Activated CD4-positive, CD25-positive, alpha-beta regulatory T cell treated with anti-CD3 and anti-CD28 coated beads, Interleukin-2, amount 50 U/mL, for 72 hours (primary cell): ENCODE data around the gene ENG.
"Not testable (repeated sequence)": the region's sequence is repeated elsewhere in the genome, so short reads cannot be mapped to it uniquely, and the experiment has no call there.

Experiments used
- DNase-seq: peaks from one replicate; pipeline ENCODE4 v3.0.0; 2021

The ENG gene

DNA sequence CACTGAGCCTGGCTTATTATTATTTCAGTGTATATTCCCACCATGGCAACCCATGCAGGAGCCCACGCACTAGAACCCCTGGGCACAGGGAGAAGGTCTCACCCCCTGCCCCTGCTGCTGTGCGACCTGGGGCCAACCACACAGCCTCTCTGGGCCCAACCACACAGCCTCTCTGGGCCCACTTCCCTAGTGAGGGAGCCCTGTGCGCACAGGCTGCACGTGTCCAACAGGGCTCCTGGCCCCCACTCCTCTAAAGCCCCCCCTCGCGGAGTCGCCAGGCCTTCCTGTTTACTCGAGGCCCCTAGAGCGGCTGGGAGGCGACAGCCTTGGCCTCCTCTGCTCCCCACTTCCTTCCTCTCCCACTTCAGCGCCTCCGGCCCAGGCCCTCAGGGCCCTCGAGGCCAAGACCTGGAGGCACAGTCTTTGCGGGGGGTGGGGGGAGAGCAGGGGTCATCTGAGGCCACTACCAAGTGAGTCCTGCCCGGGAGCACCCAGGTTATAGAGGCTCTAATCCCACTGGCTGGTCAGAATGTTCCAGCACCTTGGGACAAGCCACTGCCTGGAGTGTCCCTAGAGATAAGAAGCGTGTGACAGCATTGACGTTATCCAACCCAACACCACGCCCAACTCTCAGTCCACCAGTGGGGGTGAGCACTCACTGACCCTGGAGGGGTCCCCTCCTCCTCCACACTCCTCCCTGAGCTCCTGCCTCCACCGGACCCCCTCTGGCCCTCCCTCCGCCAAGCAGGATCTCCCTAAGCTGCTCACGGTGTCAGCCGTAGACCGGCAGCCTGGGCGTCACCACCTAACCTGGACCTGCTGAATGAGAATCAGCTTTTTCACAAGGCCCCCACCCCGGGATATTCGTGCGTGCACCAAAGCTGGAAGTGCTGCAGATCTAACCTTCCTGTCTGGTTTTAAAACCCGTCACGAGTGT is 7.9 kb upstream of the ENG start:
- DNase-seq: no peak

DNA sequence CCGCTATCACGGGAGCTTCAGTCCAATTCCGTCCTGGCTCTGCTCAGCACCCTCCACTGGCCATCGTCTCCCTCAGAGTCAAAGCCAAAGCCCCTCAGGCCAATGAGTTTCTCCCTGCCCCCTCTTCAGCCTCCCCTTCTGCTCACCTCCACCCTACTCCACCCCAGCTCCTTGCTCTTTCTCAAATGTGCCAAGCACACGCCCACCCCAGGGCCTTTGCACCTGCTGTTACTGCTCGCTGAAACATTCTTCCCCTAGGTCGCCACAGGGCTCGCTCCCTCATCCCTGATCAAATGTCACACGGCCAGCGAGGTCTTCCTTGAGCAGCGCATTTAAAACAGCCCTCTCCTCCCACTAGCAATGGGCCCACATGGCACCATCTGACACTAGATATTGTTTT is 6.3 kb upstream of the ENG start:
- no peak for DNase-seq

DNA sequence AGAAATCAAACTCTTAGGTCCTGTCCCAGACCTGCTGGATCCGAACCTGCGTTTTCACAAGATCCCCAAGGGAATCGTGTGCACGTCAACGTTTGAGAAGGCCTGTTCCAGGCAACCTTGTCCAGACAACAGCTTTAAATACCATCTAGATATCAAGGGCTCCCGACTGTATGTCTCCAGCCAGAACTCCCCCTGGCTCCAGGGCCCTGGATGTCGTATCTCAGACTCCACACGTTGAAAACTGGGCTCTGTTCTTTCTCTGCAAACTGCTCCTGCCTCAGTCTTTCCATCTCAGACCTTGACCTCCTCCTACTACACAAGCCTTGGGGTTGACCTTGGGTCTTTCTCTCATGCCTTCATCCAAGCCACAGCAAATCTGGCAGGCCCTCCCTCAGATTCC is 5.8 kb upstream of the ENG start:
- DNase-seq: no peak

DNA sequence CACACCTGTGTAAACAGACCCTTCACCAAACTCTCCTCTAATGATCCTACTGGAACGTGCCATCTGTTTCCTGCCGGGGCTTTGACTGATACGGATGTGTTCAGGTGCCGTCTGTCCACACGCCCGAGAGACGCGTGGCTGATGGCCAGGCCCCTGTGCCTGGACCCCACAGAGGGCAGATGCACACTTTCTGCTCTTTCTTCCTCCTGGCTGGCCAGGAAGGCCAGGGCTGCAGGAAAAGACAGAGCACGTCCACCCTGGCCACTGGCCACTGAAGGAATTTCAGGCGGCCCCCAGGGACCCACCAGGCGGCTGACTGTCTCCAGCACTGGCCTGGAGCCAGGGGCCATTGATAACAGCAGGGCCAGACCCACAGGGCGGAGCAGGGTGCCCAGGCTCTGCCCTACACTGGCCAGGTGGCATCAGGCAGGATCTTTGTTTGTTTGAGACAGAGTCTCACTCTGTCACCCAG is 3.6 kb upstream of the ENG start:
- DNase-seq: no peak

DNA sequence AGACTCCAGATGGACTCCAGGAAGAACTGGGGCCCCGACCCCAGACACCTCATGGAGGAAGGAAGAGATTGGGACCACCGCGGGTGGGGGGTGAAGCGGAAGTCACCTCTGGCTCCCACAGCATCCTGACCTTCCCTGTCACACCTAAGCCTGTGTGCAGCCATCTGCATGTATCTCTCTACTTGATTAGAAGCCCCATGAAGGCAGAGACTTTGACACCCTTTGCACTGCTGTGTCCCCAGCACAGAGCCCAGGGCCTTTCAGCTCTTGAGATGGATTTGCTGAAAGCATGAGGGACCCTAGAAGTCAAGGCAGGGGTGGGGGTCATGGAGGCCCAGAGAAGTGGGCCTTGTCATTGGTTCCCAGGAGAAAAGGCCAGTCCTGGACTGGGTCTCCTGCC is 2.8 kb upstream of the ENG start:
- DNase-seq: no peak

DNA sequence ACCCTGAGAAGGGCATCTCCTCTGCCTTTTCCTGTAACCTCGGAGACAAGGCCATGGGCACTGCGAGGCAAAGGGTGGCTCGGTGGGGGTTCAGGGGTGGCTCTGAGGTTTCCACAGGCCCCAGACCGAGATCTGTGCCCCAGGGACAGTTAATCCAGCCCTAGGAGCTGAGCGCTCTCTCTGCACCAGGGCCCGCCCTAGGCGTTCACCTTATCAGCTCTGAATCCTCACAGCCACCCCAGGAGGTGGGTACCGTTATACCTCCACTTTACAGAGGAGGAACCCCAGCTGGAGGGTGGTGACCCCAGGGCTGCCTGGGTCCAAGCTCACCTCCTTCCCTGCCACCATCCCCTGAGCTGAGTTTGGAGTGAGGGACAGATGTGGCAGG is 2.3 kb upstream of the ENG start:
- DNase-seq: no peak

DNA sequence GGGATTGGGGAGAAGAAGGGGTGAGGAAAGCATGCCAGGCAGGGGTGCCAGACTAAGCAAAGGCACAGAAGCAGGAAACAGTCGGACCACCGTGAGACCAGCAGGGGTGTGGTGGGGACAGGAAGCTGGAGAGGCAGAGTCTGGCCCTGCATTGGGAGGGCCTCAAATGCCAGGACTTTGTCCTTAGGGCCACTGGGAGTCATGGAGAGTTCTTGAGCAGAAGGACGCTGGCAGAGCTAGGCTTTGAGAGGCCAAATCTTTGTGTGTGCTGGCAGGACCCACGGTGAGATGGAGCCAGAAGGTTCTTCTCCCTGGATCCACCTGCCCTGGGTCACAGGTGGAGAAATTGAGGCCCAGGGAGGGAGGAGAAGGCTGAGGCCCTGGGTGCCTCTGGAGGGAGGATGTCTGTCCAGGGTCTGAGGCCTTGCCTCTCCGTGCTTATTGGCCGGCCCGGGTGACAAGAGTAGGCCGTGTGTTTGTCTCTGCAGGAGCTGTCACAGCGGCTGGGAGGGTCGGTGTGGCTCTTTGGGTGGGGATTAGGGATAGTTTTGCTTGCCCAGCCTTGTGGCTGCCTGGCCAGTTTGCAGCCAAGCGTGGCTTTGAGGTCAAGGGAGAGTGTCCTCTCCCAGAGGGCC is 1.8 kb upstream of the ENG start:
- no peak for DNase-seq

DNA sequence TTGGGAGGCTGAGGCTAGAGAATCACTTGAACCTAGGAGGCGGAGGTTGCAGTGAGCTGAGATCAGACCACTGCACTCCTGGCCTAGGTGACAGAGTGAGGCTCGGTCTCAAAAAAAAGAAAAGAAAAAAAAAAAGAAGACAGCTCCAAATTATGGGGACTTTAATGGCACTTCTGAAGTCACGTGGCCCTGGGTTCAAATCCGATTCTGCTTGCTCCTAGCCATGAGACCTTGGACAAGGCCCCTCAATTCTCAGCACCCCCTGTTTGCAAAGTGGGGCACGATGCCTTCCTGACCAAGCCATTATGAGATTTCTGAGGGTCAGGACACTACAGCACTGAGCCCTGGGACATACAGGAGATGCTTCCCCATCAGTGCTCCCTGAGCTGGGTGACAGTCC is 1.1 kb upstream of the ENG start:
- no peak for DNase-seq

DNA sequence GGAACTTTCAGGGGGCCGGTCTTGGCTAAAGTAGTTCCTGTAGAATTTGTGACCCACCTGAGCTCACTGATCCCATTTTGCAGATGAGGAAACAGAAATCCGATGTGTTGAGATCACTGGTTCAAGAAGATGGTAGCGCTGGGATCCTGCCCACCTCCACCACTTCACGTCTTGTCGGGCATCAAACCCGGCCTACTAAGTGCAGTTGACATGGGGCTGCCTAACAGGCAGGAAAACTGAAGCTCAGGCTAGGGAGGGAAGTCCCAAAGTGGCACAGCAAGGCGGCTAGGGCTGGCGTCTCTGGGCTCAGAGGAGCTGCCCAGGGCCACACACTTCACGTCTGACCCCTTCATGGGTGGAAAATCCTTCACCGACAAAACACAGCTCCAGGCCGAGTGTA is 502 bp upstream of the ENG start:
- DNase-seq: no peak

DNA sequence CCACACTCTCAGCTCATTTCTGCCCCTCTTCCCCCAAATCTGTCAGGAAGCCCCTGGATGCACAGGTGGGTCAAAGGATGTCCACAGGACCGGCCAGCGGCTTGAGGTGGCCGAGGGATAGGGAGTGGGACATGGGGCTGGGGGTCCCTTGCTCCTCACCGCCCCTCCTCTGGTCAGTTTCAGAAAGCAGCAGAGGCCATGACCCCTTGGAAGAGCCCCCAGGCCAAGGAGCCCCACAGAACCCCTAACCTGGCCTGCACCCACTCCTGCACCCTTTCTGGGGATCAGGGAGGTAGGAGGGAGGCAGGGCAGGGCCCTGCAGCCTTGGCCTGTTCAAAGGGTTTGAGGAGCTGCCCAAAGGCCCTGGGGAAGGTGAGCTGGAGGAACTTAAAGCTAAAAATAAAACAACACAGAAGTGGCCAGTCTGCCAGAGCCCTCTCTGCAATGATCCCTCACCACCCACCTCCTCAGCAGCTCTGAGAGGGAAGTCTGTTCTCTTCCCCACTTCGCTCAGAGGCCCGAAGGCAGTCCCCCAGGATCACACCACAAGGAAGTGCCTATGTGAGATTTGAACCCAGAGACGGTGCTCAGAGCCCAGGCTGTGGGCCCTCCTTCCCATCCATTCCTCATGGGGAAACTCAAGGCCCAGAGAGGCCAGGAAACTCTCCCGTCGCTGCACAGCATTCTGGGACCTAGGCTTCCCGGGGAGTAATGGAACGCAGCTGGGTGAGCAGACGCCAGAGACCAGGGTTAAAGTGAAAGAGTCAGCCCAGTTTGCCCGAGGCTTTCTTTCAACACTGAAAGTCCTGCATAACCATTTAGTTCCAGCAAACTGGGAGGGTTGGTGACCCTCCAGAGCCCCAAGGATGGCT is 910 bp downstream of the ENG start:
- DNase-seq: no peak

DNA sequence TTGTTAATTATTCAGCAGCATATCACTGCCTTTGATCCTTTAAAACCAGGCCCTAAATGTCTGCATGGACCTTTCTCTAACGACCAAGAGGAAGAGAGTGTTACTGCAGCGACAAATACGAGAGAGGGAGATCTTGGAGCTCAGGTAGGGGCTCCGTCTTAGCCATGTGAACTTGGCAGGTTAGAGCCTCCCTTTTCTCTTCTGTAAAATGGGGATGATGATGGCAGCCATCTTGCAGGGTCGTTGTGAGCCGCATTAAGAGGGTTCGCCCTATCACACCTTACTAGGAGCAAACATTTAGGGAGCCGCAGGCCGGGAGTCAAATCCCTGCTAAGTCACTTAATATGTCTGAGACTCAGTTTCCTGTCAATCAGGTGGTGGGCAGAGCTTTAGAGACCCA is 1.6 kb downstream of the ENG start:
- DNase-seq: no peak

DNA sequence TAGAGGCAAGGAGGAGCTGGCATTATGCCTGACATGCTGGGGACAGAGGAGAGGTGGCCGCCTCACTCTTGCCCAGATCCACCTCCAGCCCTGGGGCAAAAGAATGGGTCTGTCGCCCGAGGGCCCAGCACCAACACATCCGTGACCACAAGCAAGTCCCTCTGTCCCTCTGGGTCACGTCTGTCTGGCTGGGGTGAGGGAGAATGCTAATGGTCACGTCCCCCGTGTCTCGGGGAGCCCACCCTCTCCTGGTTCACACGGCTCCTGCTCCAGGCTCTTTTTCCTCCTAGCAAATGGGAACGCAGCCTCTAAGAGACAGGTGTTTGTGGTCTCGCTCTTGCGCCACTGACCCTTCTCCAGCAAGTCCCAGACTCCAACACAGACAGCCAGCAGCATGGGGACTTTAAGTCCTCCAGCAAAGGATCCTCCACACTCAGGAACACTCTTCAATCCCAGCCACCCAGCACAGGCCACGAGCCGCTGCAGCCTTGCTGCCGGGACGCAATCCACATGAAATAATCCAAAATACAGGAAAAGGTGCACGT is 4.1 kb downstream of the ENG start:
- DNase-seq: no peak

DNA sequence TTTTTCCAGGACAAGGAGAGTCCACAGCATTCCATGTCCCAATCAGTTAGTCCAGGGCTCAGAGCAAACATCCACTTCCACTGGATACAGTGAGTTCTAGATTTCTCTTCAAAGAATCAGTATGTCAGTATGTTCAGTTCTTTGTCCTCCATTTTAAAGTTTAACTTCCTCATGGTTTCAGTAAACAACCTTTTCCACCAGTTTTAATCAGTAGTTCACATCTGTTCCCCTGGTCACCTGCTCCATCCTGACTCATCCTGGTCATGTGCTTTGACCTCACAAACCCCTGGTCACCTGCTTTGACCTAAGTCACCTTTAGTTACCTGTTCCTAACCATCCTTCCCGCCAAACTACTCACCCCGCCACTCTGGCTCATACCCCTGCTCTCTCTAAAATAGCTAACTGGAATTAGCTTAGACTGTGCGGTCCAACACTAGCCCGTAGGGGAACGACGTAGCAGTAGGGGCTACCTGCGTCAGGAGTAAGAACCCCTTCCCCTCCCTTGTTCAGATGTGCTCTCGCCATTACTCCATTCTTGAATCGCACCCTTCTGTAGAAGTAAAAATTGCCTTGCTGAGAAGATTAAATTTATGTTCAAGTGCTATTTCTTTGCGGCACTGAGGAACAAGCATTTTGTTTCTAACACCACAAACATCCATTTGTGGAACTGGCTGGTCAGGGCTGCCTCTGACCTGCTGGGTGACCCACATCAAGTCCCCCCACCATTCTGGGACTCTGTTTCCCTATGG is 5.5 kb downstream of the ENG start:
- DNase-seq: no peak

DNA sequence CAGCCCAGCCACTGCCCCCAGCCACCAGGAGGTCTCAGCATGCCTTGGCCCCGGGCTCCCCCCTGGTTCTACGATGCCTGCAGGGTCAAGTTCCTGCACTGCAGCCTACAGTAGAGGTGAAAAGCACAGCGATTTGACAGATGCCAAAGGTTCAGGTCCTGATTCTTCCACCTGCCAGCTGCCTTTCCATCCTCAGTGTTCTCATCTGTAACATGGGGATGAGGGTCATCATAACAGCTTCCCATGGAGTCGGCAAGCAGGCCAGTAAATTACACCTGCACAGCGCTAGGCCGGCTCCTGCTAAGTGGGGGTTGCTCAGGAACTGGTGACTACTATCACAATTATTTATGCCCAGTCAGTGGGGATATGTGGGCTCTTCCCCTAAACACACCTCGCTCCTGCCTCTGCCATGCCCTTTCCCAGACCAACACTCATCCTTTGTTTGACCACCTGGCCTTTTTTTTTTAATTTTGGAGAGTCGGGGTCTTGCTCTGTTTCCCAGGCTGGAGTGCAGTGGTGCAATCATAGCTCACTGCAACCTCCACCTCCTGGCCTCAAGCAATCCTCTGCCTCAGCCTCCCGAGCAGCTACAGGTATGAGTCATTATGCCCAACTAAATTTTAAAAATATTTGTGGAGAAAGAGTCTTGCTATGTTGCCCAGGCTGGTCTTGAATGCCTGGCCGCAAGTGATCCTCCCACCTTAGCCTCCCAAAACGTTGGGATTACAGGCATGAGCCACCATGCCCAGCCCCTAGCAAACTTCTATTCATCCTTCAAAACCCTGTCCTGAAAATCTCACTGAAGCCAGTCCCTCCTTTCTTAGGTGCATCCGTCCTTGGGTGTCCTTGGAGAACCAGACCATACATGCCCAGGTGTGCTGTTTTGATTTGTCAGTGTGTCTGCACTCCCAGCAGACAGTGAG is 6.4 kb downstream of the ENG start:
- no peak for DNase-seq

DNA sequence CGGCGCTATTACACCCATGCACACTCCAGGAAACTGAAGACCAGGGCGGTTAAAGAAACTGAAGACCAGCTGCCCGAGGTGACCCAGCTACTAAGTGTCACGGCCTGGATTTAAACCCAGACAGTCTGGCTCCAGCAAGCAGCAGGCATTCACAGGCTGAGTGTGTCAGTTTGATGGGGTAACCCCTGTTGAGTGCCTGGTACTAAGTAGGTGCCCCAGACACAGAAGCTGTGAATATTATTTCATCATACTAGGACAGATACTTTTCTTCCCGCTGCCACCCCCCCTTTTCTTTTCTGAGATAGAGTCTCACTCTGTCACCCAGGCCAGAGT is 7.3 kb downstream of the ENG start:
- DNase-seq: no peak

DNA sequence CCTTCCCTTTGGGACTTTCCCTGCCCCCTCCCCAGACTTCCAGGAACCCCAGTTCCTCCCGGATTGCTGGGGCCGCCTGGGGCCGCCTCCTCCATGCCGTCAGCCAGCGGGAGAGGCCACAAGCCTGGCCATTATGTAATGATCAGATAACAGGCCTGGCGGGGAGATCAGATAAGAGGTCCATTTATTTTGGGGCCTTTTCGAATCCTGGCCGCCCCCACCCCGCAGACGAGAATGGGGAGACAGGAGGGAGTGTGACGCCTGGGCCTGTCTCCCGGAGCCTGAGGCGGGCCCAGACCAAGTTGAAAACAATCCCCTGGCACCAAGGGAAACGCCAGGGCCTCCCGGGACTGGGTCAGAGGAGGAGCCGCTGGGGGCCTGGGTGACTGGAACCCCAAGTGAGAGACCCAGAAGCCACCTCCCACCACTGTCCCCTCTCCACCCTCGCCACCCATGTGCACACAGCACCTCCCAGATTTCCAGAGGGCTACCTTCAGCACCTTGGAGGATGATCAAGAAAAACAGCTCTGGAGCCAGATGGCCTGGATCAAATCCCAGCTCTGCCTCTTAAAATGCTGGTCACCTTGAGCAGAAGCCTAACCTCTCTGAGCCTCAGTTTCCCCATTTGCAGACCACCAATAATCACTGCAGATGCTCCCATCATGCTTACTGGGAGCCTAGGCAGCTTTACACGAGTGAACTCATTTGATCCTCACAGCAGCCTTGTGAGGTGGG is 7.8 kb downstream of the ENG start:
- DNase-seq: no peak

DNA sequence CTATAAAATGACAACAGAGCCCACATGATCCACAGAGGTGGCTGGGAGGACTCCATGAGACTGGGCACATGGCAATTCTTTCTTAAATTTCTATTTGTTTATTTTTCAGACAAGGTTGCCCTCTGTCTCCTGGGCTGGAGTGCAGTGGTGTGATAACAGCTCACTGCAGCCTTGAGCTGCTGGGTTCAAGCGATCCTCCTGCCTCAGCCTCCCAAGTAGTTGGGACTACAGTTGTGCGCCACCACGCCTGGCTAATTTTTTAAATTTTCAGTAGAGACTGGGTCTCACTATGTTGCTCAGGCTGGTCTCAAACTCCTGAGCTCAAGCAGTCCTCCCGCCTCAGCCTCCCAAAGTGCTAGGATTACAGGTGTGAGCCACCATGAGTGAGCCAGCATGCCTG is 8.8 kb downstream of the ENG start:
- DNase-seq: not testable (repeated sequence)

DNA sequence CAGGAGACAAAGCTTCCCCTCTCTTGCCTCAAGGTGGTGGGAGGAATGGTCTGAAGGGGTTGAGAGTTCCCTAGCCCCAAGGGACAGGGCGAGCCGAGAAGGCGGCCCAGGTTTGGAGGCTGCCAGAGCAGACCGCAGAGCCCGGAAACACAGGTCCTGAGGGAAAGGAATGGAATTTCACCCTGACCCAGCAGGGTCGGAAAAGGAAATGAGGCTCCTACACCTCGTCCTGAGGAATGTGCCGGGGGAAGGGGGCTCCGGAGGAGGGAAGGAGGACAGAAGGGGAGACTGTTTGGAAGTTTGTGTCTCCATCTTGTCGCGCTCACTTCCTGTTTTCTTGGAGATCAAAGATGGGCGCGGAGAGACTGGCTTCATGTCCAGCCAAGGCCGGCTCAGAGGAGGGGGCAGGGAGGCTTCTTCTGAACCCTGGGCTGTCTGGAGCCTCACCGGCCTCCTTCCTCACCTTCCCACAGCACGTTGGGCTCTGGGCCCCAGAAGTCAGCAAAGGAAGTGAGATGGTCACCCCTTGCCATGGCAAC is 9.6 kb downstream of the ENG start:
- DNase-seq: no peak

DNA sequence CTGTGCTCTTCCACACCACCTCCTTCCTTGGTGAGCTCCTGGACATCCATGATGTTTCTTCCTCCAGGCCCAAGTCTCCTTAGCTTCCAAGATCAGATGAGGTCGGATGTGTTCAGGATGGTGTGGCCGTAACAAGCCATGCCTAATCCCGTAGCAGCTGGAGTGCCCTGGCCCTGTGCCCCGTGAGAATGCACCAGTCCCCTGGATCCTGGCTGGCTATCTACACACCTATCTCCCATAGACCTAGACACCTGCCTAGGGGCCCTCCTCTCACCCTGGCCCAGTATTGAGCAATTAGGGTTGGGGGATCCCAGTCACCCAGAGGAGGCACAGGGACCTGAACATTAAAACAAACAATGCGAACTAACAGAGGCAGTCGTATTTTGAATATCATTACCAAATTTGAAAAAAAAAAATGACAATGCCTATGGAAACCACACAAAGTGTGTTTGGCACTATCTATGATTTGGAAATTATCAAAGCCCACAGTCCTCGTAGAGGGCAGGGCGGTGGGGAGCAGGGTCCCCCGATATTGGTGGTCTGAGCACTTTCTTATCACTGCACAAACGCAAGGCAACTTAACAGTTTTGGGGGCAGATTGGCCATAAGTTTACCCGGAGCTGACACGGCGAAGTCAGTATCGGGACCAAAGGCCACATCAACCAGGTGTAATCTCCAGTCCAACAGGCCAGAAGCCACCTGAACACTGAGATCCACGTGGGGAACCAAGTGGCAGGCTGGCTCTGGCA is 13.2 kb downstream of the ENG start:
- no peak for DNase-seq
